Endothelial cell (in vitro differentiated cells): Measurements from ENCODE around the gene SORCS2. TPM values are rescaled to one million over a fixed set of nuclear protein-coding genes. Genes with fewer than 3 reads are reported as not detected.

Source experiments
- DNase-seq: peaks from one replicate; pipeline ENCODE4 v3.0.0; 2021; ENCODE audit warnings: low spot score
- H3K27ac Mint-ChIP-seq: one replicate; pipeline ENCODE4 v1.8.0; 2021; ENCODE audit warnings: mixed read lengths, inconsistent platforms; ENCODE audit not compliant: unreplicated experiment
- H3K27me3 Mint-ChIP-seq: one replicate; pipeline ENCODE4 v1.8.0; 2021; ENCODE audit warnings: mild to moderate bottlenecking, moderate library complexity, mixed read lengths, inconsistent platforms; ENCODE audit not compliant: unreplicated experiment
- H3K36me3 Mint-ChIP-seq: one replicate; pipeline ENCODE4 v1.8.0; 2021; ENCODE audit warnings: mild to moderate bottlenecking, low read depth, mixed read lengths, inconsistent platforms; ENCODE audit not compliant: unreplicated experiment
- H3K4me1 Mint-ChIP-seq: one replicate; pipeline ENCODE4 v1.8.0; 2021; ENCODE audit warnings: mild to moderate bottlenecking, mixed read lengths, inconsistent platforms; ENCODE audit not compliant: unreplicated experiment
- H3K4me3 Mint-ChIP-seq: one replicate; pipeline ENCODE4 v1.8.0; 2021; ENCODE audit warnings: mild to moderate bottlenecking, mixed read lengths, inconsistent platforms; ENCODE audit not compliant: unreplicated experiment
- H3K9me3 Mint-ChIP-seq: one replicate; pipeline ENCODE4 v1.8.0; 2021; ENCODE audit warnings: mixed read lengths, inconsistent platforms; ENCODE audit not compliant: unreplicated experiment
- CTCF ChIP-seq: fragments of 200-600 bp; sonication (generic); IDR thresholded peaks from one replicate; pipeline ENCODE4 v1.5.0; 2021; ENCODE audit warnings: antibody characterized with exemption; ENCODE audit not compliant: unreplicated experiment
- total RNA-seq: library from RNA; stranded (reverse); fragmentation: NEBNext Ultra II Directional; extraction: Animal tissue kit (Norgen Biotek cat#: 25700); gene quantifications from one replicate; pipeline ENCODE4 v1.2.1, GENCODE V29; 2021; ENCODE audit not compliant: unreplicated experiment

Gene SORCS2
- total RNA-seq, 1 donor from 2014 or later, result 1.3 TPM

GRCh38 chr4:7665321-7665720 is 473.0 kb downstream of the SORCS2 start:
- Mint-ChIP-seq H3K27me3 (peaks cover 5% of the 10 kb centered on the region), H3K27ac (no peak overlapping the region)
- no peak for DNase-seq

GRCh38 chr4:7666011-7666410 is 473.7 kb downstream of the SORCS2 start:
- no peak for DNase-seq
- Mint-ChIP-seq H3K9me3 (no peaks in the 10 kb centered on the region), H3K36me3 (no peaks in the 10 kb centered on the region), H3K4me3 (no peak overlapping the region), H3K4me1 (no peaks in the 10 kb centered on the region), H3K27ac (no peak overlapping the region), H3K27me3 (peaks cover 5% of the 10 kb centered on the region)
- no peak for TF ChIP-seq CTCF

More at GRCh38 chr4:7665321-7665720, 473.0 kb downstream of the SORCS2 start:
- no peak overlapping the region for H3K4me3 Mint-ChIP-seq
- no peaks in the 10 kb centered on the region for H3K9me3 Mint-ChIP-seq
- H3K36me3 Mint-ChIP-seq, result no peaks in the 10 kb centered on the region
- H3K4me1 Mint-ChIP-seq, result no peaks in the 10 kb centered on the region
- no peak for TF ChIP-seq CTCF

DNA sequence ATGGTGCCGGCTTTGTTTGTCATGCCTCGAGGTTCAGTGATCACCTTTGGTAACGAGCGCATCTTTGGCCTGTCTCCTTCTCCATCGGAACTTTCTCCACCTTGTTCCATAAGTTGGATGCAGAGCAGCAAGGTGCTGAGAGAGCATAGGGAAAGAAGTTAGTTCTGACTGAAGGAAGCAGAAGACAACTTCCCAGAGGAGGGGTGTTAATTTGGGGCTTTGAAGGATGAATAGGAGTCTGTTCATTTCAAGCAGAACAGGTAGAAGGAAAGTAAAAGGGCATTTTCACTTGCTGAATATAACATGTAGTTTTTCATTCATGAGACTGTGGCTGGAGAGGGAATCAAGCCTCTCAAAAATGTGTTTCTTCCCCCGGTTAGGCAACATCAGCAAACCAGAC is 474.4 kb downstream of the SORCS2 start:
- peaks cover 5% of the 10 kb centered on the region for H3K9me3 Mint-ChIP-seq
- no peak for TF ChIP-seq CTCF
- no peaks in the 10 kb centered on the region for H3K36me3 Mint-ChIP-seq
- no peak overlapping the region for H3K27ac Mint-ChIP-seq
- DNase-seq, result no peak
- H3K27me3 Mint-ChIP-seq, result peaks cover 5% of the 10 kb centered on the region
- no peaks in the 10 kb centered on the region for H3K4me1 Mint-ChIP-seq
- no peak overlapping the region for H3K4me3 Mint-ChIP-seq

- no peak overlapping the region for H3K4me3 Mint-ChIP-seq
- H3K27me3 Mint-ChIP-seq, result peaks cover 2% of the 10 kb centered on the region
- H3K36me3 Mint-ChIP-seq, result no peaks in the 10 kb centered on the region
- no peak for TF ChIP-seq CTCF
- no peak overlapping the region for H3K27ac Mint-ChIP-seq
- no peak for DNase-seq
- H3K4me1 Mint-ChIP-seq, result no peaks in the 10 kb centered on the region
- peaks cover 5% of the 10 kb centered on the region for H3K9me3 Mint-ChIP-seq
Observed at GRCh38 chr4:7668271-7668670, 475.9 kb downstream of the SORCS2 start.

GRCh38 chr4:7668826-7669225 is 476.5 kb downstream of the SORCS2 start:
- Mint-ChIP-seq H3K4me3 (no peak overlapping the region), H3K27ac (no peak overlapping the region), H3K9me3 (peaks cover 5% of the 10 kb centered on the region), H3K36me3 (no peaks in the 10 kb centered on the region), H3K27me3 (peaks cover 2% of the 10 kb centered on the region), H3K4me1 (no peaks in the 10 kb centered on the region)
- TF ChIP-seq CTCF, result no peak
- DNase-seq, result no peak
